Naive thymus-derived CD4-positive, alpha-beta T cell (primary cell): Measurements from ENCODE around the gene FNIP2. TPM values are rescaled to one million over a fixed set of nuclear protein-coding genes. Genes with fewer than 3 reads are reported as not detected.
"Not testable (repeated sequence)": the region's sequence is repeated elsewhere in the genome, so short reads cannot be mapped to it uniquely, and the experiment has no call there.

Experiments
- ATAC-seq: fragments of 150-1000 bp; cut with Tn5 transposase; 2 replicates; pipeline ENCODE4 v1.10.0; 2021; ENCODE audit warnings: mild to moderate bottlenecking, moderate library complexity
- CTCF ChIA-PET: fragments of 350-600 bp; sonication (Branson Sonifier 250); formaldehyde crosslinking; loops from one replicate; lab custom pipeline; 2021; ENCODE audit warnings: antibody characterized with exemption; lab: Charles Lee
- POLR2A ChIA-PET: fragments of 350-600 bp; sonication (Branson Sonifier 250); formaldehyde crosslinking; loops from one replicate; lab custom pipeline; 2021; ENCODE audit warnings: antibody characterized with exemption, inconsistent platforms; lab: Charles Lee
- DNase-seq, 9 donors: peaks; one replicate each; pipeline versions ENCODE4 v3.0.0 to v3.0.0-alpha.2; 2020 to 2022; ENCODE audit warnings: mixed read lengths in 1 of 9
- H3K27ac ChIP-seq: one replicate; pipeline ENCODE4 v1.7.0; 2013; ENCODE audit warnings: mild to moderate bottlenecking, low read depth, low read length, moderate library complexity
- H3K27me3 ChIP-seq, 2 donors: one replicate each; pipeline ENCODE4 v1.7.0; 2013; ENCODE audit warnings: low read length in 2 of 2, mild to moderate bottlenecking in 2 of 2, moderate library complexity in 2 of 2; ENCODE audit not compliant: control insufficient read depth in 2 of 2, insufficient read depth in 2 of 2
- H3K36me3 ChIP-seq, 3 experiments: 1 replicate in 2 of 3; 2 replicates in 1 of 3; pipeline ENCODE4 v1.7.0; 2013; ENCODE audit warnings: low read length in 3 of 3, mild to moderate bottlenecking in 3 of 3, moderate library complexity in 1 of 3; ENCODE audit not compliant: insufficient read depth in 3 of 3, control insufficient read depth in 2 of 3
- H3K4me1 ChIP-seq, 2 donors: one replicate each; pipeline ENCODE4 v1.7.0; 2013; ENCODE audit warnings: low read length in 2 of 2, mild to moderate bottlenecking in 2 of 2, moderate library complexity in 1 of 2; ENCODE audit not compliant: control insufficient read depth in 2 of 2, insufficient read depth in 2 of 2
- H3K4me3 ChIP-seq: 2 replicates; pipeline ENCODE4 v1.7.0; 2013; ENCODE audit warnings: mild to moderate bottlenecking, low read length
- H3K9me3 ChIP-seq, 3 experiments: 1 replicate in 2 of 3; 2 replicates in 1 of 3; pipeline ENCODE4 v1.7.0; 2013; ENCODE audit warnings: low read length in 3 of 3; ENCODE audit not compliant: control insufficient read depth in 2 of 3
- H3K27ac Mint-ChIP-seq, 9 donors: one replicate each; pipeline ENCODE4 v1.8.0; 2020 to 2022; ENCODE audit warnings: mixed read lengths in 9 of 9, mild to moderate bottlenecking in 8 of 9, moderate library complexity in 5 of 9, inconsistent platforms in 2 of 9
- H3K27me3 Mint-ChIP-seq, 5 donors: one replicate each; pipeline ENCODE4 v1.8.0; 2021 to 2022; ENCODE audit warnings: mixed read lengths in 5 of 5, mild to moderate bottlenecking in 1 of 5
- H3K36me3 Mint-ChIP-seq, 5 donors: one replicate each; pipeline ENCODE4 v1.8.0; 2020 to 2022; ENCODE audit warnings: mixed read lengths in 5 of 5, mild to moderate bottlenecking in 3 of 5, inconsistent platforms in 1 of 5
- H3K4me1 Mint-ChIP-seq, 7 donors: one replicate each; pipeline ENCODE4 v1.8.0; 2020 to 2022; ENCODE audit warnings: mixed read lengths in 7 of 7, mild to moderate bottlenecking in 3 of 7, inconsistent platforms in 1 of 7
- H3K4me3 Mint-ChIP-seq, 10 donors: one replicate each; pipeline ENCODE4 v1.8.0; 2020 to 2022; ENCODE audit warnings: mild to moderate bottlenecking in 10 of 10, mixed read lengths in 10 of 10, moderate library complexity in 6 of 10, inconsistent platforms in 2 of 10
- H3K9me3 Mint-ChIP-seq, 11 donors: one replicate each; pipeline ENCODE4 v1.8.0; 2020 to 2022; ENCODE audit warnings: mixed read lengths in 11 of 11, mild to moderate bottlenecking in 4 of 11, inconsistent platforms in 1 of 11, moderate library complexity in 1 of 11
- intact Hi-C, 2 donors: fragments of 100-400 bp; cut with micrococcal nuclease; formaldehyde crosslinking; loops; one replicate each; pipeline ENCODE4 v1.15.1; 2023
- polyA plus RNA-seq, 2 donors: library from polyadenylated mRNA; unstranded; fragments of 300-500 nt; fragmentation: Illumina TruSeq; gene quantifications; one replicate each; pipeline ENCODE4 v1.2.3, GENCODE V29; 2021
- total RNA-seq, 6 experiments: library from RNA in 5 of 6; stranded (reverse) in 5 of 6; gene quantifications; 1 replicate in 5 of 6; 2 replicates in 1 of 6; pipeline ENCODE4 v1.2.3 and lab custom pipeline; 2021 to 2026

The FNIP2 gene
- total and polyA plus RNA-seq, 7 experiments from 2014 or later: 2.3 to 19.5 (median 10.4) TPM

- ATAC-seq, H3K27ac Mint-ChIP-seq, CTCF ChIA-PET, H3K36me3 ChIP-seq, POLR2A ChIA-PET, DNase-seq, H3K4me1 ChIP-seq, H3K4me3 ChIP-seq, H3K27me3 ChIP-seq, H3K9me3 ChIP-seq, H3K4me1 Mint-ChIP-seq, intact Hi-C loops, H3K4me3 Mint-ChIP-seq, H3K9me3 Mint-ChIP-seq, H3K27ac ChIP-seq: not testable (repeated sequence)
- Mint-ChIP-seq H3K36me3 (peaks cover 0 to 11% (median 4%) of the 10 kb centered on the region in 5 donors), H3K27me3 (peaks cover 11 to 26% (median 12%) of the 10 kb centered on the region in 5 donors)
These were observed 9.3 kb upstream of the FNIP2 start for GRCh38 chr4:158759539-158759938.

GRCh38 chr4:158760866-158761265, 8.0 kb upstream of the FNIP2 start:
- Mint-ChIP-seq H3K27ac (no peak overlapping the region), H3K4me1 (no peaks in the 10 kb centered on the region), H3K9me3 (peaks cover 0 to 10% (median 5%) of the 10 kb centered on the region in 11 donors), H3K36me3 (peaks cover 0 to 11% (median 4%) of the 10 kb centered on the region in 5 donors), H3K4me3 (no peak overlapping the region), H3K27me3 (peaks cover 9 to 18% (median 12%) of the 10 kb centered on the region in 5 donors)
- Histone ChIP-seq H3K9me3 (no peaks in the 10 kb centered on the region), H3K4me1 (no peaks in the 10 kb centered on the region), H3K27me3 (no peaks in the 10 kb centered on the region), H3K4me3 (no peak overlapping the region), H3K27ac (no peak overlapping the region), H3K36me3 (no peaks in the 10 kb centered on the region)
- ATAC-seq (no peak), DNase-seq (no peak)
- intact Hi-C loops: no loop called here
- ChIA-PET POLR2A (interaction anchor here (0.5 kb wide), 1 partner anchor 62 kb away, joined by 3 read pairs; no protein-coding TSS in a partner anchor), CTCF (interaction anchor here (0.7 kb wide), 1 partner anchor 60 kb away, joined by 3 read pairs; no protein-coding TSS in a partner anchor)

GRCh38 chr4:158762553-158762952, 6.3 kb upstream of the FNIP2 start:
- no peak overlapping the region for H3K27ac Mint-ChIP-seq
- no peaks in the 10 kb centered on the region for H3K4me1 ChIP-seq
- no peaks in the 10 kb centered on the region for H3K9me3 ChIP-seq
- no peak overlapping the region for H3K27ac ChIP-seq
- ChIA-PET CTCF (interaction anchor here (0.6 kb wide), 1 partner anchor 30 kb away, joined by 4 read pairs; no protein-coding TSS in a partner anchor), POLR2A (no interaction called here)
- DNase-seq (no peak), ATAC-seq (no peak)
- no peak overlapping the region for H3K4me3 Mint-ChIP-seq
- no peaks in the 10 kb centered on the region for H3K27me3 ChIP-seq
- peaks cover 0 to 5% (median 2%) of the 10 kb centered on the region in 7 donors for H3K4me1 Mint-ChIP-seq
- intact Hi-C loops: no loop called here
- peaks cover 4 to 10% (median 8%) of the 10 kb centered on the region in 5 donors for H3K27me3 Mint-ChIP-seq
- H3K9me3 Mint-ChIP-seq: peaks cover 0 to 4% (median 0%) of the 10 kb centered on the region in 11 donors
- peaks cover 0 to 5% (median 3%) of the 10 kb centered on the region in 5 donors for H3K36me3 Mint-ChIP-seq
- H3K36me3 ChIP-seq: no peaks in the 10 kb centered on the region
- no peak overlapping the region for H3K4me3 ChIP-seq

GRCh38 chr4:158763462-158763861, 5.4 kb upstream of the FNIP2 start:
- H3K4me1 ChIP-seq: no peaks in the 10 kb centered on the region
- Mint-ChIP-seq H3K4me1 (peaks cover 0 to 14% (median 9%) of the 10 kb centered on the region in 7 donors), H3K9me3 (peaks cover 0 to 2% (median 0%) of the 10 kb centered on the region in 11 donors), H3K27ac (no peak overlapping the region), H3K36me3 (peaks cover 0 to 5% (median 0%) of the 10 kb centered on the region in 5 donors), H3K4me3 (no peak overlapping the region), H3K27me3 (peaks cover 1 to 8% (median 4%) of the 10 kb centered on the region in 5 donors)
- no peak overlapping the region for H3K27ac ChIP-seq
- no peak for DNase-seq
- intact Hi-C loops: no loop called here
- no peaks in the 10 kb centered on the region for H3K27me3 ChIP-seq
- no peak for ATAC-seq
- ChIA-PET POLR2A (no interaction called here), CTCF (interaction anchor here (0.7 to 1.0 kb wide), 2 partner anchors 15 to 88 kb away, joined by 3 to 4 read pairs; no protein-coding TSS in a partner anchor)
- no peaks in the 10 kb centered on the region for H3K9me3 ChIP-seq
- no peak overlapping the region for H3K4me3 ChIP-seq
- H3K36me3 ChIP-seq: no peaks in the 10 kb centered on the region

GRCh38 chr4:158766434-158767044, 2.3 kb upstream of the FNIP2 start:
- H3K27ac Mint-ChIP-seq: peak overlapping the region in 1 of 9 donors; percentile 43
- H3K27ac ChIP-seq: no peak overlapping the region
- peaks cover 0 to 4% (median 0%) of the 10 kb centered on the region in 11 donors for H3K9me3 Mint-ChIP-seq
- no peaks in the 10 kb centered on the region for H3K36me3 Mint-ChIP-seq
- no peak overlapping the region for H3K4me3 Mint-ChIP-seq
- peaks cover 11 to 35% (median 29%) of the 10 kb centered on the region in 7 donors for H3K4me1 Mint-ChIP-seq
- no peak for DNase-seq
- ChIA-PET CTCF (interaction anchor here (0.7 kb wide), 1 partner anchor 14 kb away, joined by 3 read pairs; no protein-coding TSS in a partner anchor), POLR2A (interaction anchor here (0.6 kb wide), 1 partner anchor 39 kb away, joined by 3 read pairs; no protein-coding TSS in a partner anchor)
- no peaks in the 10 kb centered on the region for H3K27me3 ChIP-seq
- no peak overlapping the region for H3K4me3 ChIP-seq
- peaks cover 0 to 8% of the 10 kb centered on the region in 2 donors for H3K4me1 ChIP-seq
- H3K9me3 ChIP-seq: no peaks in the 10 kb centered on the region
- intact Hi-C loops: no loop called here
- peaks cover 0 to 5% (median 0%) of the 10 kb centered on the region in 5 donors for H3K27me3 Mint-ChIP-seq
- no peak for ATAC-seq
- H3K36me3 ChIP-seq: peaks cover 0 to 5% (median 0%) of the 10 kb centered on the region in 3 experiments

GRCh38 chr4:158767451-158767850, 1.4 kb upstream of the FNIP2 start:
- intact Hi-C loops: no loop called here
- CTCF ChIA-PET: no interaction called here

More at GRCh38 chr4:158767451-158767850, 1.4 kb upstream of the FNIP2 start:
- POLR2A ChIA-PET: no interaction called here
- Mint-ChIP-seq H3K9me3 (peaks cover 0 to 4% (median 0%) of the 10 kb centered on the region in 11 donors), H3K27ac (peak overlapping the region in 7 of 9 donors; percentile 2 to 91 (median 80)), H3K27me3 (peaks cover 0 to 5% (median 0%) of the 10 kb centered on the region in 5 donors), H3K36me3 (no peaks in the 10 kb centered on the region), H3K4me3 (peak overlapping the region in 9 of 10 donors; percentile 80 to 95 (median 86)), H3K4me1 (peaks cover 17 to 44% (median 34%) of the 10 kb centered on the region in 7 donors)
- Histone ChIP-seq H3K36me3 (peaks cover 0 to 5% (median 0%) of the 10 kb centered on the region in 3 experiments), H3K9me3 (no peaks in the 10 kb centered on the region), H3K4me3 (no peak overlapping the region), H3K27me3 (no peaks in the 10 kb centered on the region), H3K4me1 (peaks cover 0 to 8% of the 10 kb centered on the region in 2 donors), H3K27ac (no peak overlapping the region)
- no peak for ATAC-seq
- no peak for DNase-seq
